Stimulated activated CD4-positive, alpha-beta T cell treated with anti-CD3 and anti-CD28 coated beads, Interleukin-15, amount 100 ng/mL, for 24 hours (primary cell): ENCODE data around the gene HHIP.

Source experiments
- DNase-seq: peaks from one replicate; pipeline ENCODE4 v3.0.0-alpha.2; 2020

HHIP gene

DNA sequence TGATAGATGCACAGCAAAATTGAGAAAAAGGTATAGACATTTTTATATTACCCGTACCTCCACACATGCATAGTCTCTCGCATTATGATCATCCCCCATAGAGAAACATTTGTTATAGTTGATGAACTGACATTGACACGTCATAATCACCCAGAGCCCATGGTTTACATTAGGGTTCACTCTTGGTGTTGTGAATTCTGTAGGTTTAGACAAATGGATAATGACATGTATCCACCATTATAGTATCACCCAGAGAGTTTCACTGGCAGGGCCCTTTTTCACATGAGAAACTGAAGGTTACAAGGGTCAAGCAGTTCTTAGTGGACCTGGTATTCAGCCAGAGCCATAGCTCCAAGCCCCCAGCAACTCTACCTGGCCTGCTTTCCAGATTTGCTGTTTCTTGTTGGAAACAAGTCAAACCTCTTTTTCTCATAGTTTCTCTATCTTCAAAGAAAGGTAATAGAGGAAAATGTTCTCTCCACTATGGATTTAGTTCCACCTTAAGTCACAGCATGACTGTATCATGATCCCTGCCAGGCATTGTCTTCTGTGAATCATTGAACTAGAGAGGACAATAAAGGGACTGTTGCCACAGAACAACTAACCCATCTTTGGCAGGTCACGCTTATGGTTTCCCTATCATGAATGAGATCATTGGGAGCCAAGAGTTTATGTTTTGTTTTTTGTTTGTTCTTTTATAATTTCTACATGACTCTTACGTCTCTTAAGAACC lies 64.0 kb downstream of the HHIP start:
- no peak for DNase-seq

DNA sequence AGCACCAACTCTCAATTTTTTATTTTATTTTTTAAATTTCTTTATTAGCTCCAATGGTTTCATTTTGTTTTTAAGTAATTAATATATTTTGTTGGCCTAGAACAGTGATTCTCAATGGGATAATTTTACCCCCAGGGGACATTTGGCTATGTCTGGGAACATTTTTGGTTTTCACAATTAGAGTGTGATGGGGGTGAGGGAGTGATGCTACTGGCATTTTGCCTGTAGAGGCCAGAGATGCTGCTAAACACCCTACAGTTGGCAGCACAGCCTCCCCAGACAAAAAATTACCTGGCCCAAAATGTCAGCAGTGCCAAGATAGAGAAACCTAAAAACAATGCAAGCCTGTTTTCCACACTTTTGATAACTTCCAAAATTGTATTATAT lies 64.6 kb downstream of the HHIP start:
- no peak for DNase-seq

DNA sequence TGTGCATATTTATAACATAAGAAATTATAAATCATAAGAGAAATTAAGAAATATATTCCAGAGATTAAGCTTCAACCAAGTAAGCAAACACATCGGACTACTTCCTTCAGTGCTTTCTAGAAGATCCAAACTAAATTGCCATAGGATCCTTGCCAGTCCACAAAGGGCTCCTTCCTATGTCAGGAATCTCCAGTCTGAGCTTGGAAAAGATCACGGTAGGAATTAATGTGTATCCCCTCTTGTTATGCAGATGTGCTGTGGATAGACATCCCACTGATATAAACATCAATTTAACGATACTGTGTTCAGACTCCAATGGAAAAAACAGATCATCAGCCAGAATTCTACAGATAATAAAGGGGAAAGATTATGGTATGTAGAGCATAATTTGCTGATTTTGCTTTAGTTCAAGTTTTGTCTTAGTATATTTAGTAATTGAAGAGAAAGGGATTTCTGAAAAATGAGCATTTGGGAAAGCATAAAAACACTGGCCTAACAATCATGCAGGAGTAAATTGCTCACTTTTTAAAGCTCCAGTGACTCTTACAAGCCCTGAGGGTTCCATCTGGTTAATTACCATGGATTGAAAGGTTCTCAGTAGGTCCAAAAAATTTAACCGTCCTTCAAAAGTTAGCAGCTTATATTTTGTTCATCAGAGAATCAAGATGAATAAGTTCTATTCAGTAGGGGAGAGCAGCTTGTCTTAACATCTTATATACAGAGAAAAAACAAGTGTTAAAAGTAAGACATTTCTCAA lies 65.9 kb downstream of the HHIP start:
- DNase-seq = no peak

DNA sequence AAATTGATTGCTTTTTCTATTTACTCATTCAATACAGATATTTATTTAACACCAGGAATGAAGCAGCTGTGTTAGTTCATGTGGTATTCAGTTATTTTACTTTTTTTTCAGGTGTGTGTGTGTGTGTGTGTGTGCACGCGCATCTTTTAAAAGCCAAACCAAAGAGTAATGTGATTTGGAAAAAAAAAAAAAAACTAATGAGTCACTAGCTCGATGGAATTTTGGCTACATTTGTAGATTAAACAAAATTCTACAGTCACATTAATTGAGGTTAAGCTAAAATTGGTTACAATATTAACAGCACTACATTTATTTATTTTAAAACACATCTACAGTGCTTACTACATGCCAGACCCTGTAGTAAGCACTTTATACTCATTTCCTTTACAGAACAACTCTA lies 66.8 kb downstream of the HHIP start:
- DNase-seq = no peak

- DNase-seq = no peak
Measured at GRCh38 chr4:144714166-144714565, 68.2 kb downstream of the HHIP start.

DNA sequence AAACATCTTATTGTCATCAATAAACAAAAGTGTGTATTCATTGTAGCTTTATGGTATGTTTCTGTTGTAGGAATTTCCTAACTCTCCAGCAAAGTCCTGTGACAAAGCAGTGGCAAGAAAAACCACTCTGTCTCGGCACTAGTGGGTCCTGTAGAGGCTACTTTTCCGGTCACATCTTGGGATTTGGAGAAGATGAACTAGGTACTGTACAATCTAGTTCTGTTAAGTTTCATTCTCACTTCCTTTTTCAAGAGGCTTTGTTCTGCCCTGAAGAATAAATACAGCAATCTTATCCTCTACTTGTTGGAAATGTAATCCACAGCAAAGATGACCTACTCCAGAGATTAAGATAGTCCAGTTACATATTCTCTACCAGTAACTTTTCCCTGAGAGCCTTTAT lies 69.3 kb downstream of the HHIP start:
- DNase-seq = no peak

DNA sequence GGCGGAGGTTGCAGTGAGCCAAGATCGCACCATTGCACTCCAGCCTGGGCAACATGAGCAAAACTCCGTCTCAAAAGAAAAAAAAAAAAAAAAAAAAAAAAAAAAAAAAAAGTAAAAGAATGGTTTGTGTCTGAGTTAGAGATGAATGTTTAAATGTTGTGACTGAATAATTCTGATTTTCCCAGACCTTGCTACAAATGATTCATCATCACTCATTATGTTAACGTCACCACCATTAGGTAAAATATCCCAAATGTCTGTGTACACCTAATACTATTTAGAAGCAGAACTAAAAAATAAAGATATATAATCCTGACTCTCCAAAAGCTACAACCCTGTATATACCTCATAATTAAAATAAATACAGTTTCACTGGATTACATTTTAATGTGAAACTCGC lies 70.8 kb downstream of the HHIP start:
- no peak for DNase-seq

- no peak for DNase-seq
Measured at GRCh38 chr4:144718958-144719512, 73.1 kb downstream of the HHIP start.

- no peak for DNase-seq
Measured at GRCh38 chr4:144720491-144720890, 74.5 kb downstream of the HHIP start.

DNA sequence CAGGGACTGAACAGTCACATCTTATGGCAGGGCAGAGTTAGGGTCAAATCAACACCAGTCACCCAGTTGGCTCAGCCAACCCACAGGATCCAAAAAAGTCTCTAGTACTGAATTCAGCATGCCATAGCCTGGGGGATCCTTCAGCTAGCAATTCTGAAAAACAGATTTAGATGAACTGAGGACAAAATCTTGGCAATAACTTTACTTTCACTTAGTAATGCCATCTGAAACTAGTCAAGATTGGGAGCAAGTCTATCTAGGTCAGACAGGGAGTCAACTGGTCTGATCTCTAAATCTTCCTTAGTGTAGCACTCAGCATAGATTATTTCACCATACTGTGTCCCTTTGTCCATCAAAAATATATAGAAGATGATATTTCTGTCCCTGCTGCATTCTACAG lies 76.0 kb downstream of the HHIP start:
- DNase-seq = no peak

GRCh38 chr4:144723471-144723870 lies 77.5 kb downstream of the HHIP start:
- DNase-seq = no peak

DNA sequence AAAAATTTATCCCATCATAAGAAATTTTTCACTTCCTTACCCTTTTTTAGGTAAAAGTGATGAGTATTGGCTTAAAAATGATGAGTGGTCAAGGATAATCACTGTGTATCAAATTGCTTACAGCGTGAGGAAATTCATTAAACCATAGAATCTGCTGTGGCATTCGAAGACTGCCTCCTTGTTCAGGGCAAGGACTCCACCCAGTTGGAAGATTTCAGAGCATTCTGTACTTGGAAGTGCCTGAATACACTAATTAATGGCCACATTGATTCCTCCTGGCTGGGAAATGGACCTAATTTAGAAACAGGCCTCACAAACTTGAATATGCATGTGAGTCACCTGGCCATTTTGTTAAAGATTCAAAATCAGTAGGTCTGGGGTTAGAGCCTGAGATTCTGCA lies 83.2 kb downstream of the HHIP start:
- no peak for DNase-seq

DNA sequence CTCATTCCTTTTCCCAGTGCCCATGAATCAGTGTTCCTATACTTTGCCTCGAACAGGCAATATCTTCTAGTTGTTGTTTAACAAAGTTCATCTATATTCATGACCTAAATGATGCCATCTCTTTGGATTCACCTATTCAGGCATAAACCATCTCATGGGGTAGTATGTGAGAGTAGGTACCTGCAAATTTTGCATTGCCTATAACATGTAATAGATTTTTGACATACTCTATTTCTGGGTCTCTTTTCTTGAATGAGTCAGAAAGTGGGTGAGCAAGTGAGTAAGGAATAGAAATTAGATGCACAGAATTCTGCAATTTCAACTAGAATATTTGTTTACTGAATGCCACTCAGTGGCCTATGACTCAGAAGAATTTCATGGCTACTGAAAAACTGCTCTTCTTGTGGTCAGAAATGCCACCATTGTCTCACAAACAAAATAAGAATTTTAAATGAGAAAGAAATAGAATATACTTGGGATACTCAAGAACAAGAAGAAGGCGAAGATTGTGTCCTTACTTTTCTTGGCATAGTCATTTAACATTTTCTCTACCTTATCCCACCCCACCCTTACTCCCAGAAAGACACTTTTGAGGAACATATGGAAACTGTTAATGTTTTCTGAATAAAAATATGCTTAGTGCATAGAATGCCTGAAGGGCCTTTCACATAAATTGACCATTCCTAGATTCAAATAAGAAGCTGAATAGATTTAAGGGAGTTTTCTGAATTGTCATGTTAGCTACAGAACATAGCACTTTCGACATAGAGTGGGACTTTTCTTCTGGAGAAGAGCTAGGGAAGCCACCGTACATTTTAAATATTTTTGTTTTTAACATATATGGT lies 86.8 kb downstream of the HHIP start:
- no peak for DNase-seq

- no peak for DNase-seq
Measured at GRCh38 chr4:144733566-144733965, 87.6 kb downstream of the HHIP start.

- no peak for DNase-seq
Measured at GRCh38 chr4:144734522-144734921, 88.6 kb downstream of the HHIP start.

DNA sequence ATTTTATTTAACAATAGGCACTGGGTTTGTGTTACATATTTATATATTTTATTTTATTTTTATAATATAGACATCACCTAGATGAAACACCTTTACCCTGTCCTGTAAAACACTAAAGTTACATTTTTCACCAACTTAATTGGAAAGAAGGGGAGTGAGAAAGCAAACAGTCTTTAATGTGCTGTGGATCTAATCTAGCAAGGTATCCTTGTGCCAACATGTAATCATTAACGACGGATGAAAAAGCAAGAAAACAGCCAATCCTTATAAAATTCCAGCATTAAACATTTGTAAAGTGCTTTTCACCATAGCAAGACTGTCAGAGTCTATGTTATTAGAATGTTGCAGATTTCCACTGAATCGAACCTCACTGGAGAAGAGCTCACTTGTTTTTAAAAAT lies 92.7 kb downstream of the HHIP start:
- no peak for DNase-seq

- no peak for DNase-seq
Measured at GRCh38 chr4:144739511-144740033, 93.6 kb downstream of the HHIP start.

DNA sequence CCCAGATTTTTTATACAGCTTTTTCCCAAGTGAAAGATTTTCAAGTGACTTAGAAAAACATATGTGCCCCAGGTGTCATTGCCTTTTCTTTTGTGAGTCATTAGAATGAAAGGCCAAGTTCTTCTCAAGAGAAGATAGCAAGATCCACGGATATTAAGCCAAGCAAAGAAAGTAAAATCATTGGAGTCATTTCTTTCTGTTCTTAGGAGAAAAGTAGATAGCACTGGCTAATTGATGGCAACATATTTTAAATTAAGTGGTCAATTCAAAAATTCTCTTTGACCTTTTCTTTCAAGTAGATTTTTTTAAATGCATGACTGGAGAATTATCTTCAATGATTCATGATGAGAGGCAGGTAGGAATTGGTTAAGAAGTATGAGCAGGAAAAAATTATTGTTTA lies 94.4 kb downstream of the HHIP start:
- no peak for DNase-seq

DNA sequence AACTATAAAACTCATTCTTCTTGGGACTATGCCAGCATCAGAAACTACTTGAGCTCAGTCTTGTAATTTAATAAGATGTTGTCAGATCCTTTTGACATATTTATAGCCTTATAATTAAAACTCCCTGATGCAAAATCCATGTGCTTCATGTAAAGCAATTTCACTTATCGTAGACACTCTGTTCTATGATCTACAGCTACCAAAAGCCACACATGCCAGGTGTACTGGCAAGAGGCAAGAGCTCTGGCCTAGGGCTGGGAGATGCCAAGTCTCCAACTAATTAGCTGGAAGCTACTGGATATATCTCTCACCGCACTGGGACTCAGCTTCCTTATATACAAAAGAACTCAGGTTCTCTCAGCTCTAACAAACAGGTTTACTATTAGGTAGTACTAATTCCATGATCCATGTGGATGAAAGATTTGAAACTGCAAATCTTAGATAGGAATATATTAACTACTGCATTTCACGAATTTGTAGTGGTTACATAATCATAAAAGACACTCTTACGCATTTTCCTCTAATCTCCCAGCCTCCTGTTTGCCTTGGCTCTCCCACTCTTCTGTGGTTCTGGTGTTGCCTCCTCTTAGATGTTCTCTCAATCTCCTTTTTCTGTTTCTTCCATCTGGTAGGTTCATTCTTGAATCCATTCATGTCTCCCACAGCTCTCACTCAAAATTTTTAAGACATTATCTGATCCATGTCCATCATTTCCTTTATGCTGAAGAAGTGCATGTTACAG lies 103.0 kb downstream of the HHIP start:
- DNase-seq = no peak

DNA sequence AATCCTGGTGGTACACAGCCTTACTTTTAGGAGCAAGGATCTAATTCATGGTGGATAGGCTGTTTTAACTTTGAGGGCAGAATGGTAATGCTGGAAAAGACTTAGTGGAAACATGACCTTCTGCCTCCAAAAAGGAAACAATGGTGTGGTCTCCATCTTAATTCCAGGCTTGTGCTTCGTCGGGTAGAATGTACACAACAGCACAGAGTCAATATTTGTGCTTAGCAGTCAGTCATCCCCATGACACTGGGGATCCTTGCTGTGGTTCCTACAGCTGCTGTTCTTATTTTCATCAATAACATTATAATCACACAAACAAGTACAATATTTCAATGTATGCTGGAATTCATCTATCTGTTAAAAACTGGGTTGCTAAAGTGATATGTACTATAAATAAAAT lies 104.4 kb downstream of the HHIP start:
- no peak for DNase-seq

GRCh38 chr4:144754562-144755410 lies 108.8 kb downstream of the HHIP start:
- DNase-seq = no peak
